Measurements from ENCODE around the gene ARL16. TPM values are rescaled to one million over a fixed set of nuclear protein-coding genes. Genes with fewer than 3 reads are reported as not detected.
A peak's percentile ranks its signal among the peaks of the same experiment; 100 is the strongest.

Gene ARL16, protein sequence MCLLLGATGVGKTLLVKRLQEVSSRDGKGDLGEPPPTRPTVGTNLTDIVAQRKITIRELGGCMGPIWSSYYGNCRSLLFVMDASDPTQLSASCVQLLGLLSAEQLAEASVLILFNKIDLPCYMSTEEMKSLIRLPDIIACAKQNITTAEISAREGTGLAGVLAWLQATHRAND
- total RNA-seq (10 to 100 TPM; 22.2 to 40.3 (median 29.9) TPM), polyA plus RNA-seq (100 to 1,000 TPM in 1 of 3 donors, 10 to 100 TPM in 2; 18.5 to 105 (median 79.8) TPM)
- long read RNA-seq, donor 1, transcript ARL16-201 (5 exons, 1,227 nt): major isoform, 26 of 59 reads
- long read RNA-seq, donor 1, partial matches to known transcripts: 21 of 59 reads
- long read RNA-seq, donor 1, other reads (novel, unspliced or antisense): 7 of 59 reads
- long read RNA-seq, donor 2, transcript ARL16-201 (5 exons, 1,227 nt): major isoform, 17 of 18 reads
- long read RNA-seq, donor 2, partial matches to known transcripts: 0 of 18 reads
- long read RNA-seq, donor 2, other reads (novel, unspliced or antisense): 0 of 18 reads
- long read RNA-seq, donor 3, transcript ARL16-201 (5 exons, 1,227 nt): major isoform, 14 of 16 reads
- long read RNA-seq, donor 3, partial matches to known transcripts: 0 of 16 reads
- long read RNA-seq, donor 3, other reads (novel, unspliced or antisense): 0 of 16 reads
- long read RNA-seq, donor 4, transcript ARL16-201 (5 exons, 1,227 nt): major isoform, 18 of 29 reads
- long read RNA-seq, donor 4, partial matches to known transcripts: 3 of 29 reads
- long read RNA-seq, donor 4, other reads (novel, unspliced or antisense): 7 of 29 reads
- long read RNA-seq, donor 5, transcript ARL16-201 (5 exons, 1,227 nt): major isoform, 17 of 38 reads
- long read RNA-seq, donor 5, transcript ARL16-204 (5 exons, 1,526 nt): minor isoform, 6 of 38 reads
- long read RNA-seq, donor 5, partial matches to known transcripts: 1 of 38 reads
- long read RNA-seq, donor 5, other reads (novel, unspliced or antisense): 9 of 38 reads
- long read RNA-seq, donor 6, partial matches to known transcripts: 0 of 7 reads
- long read RNA-seq, donor 6, other reads (novel, unspliced or antisense): 2 of 7 reads
- long read RNA-seq, donor 7, transcript ARL16-201 (5 exons, 1,227 nt): major isoform, 10 of 10 reads
- long read RNA-seq, donor 7, partial matches to known transcripts: 0 of 10 reads
- long read RNA-seq, donor 7, other reads (novel, unspliced or antisense): 0 of 10 reads
- long read RNA-seq, donor 8, transcript ARL16-201 (5 exons, 1,227 nt): major isoform, 18 of 65 reads
- long read RNA-seq, donor 8, partial matches to known transcripts: 39 of 65 reads
- long read RNA-seq, donor 8, other reads (novel, unspliced or antisense): 7 of 65 reads
- long read RNA-seq, donor 9, transcript ARL16-201 (5 exons, 1,227 nt): major isoform, 12 of 15 reads
- long read RNA-seq, donor 9, partial matches to known transcripts: 0 of 15 reads
- long read RNA-seq, donor 9, other reads (novel, unspliced or antisense): 0 of 15 reads
- long read RNA-seq, donor 10, transcript ARL16-201 (5 exons, 1,227 nt): major isoform, 9 of 11 reads
- long read RNA-seq, donor 10, partial matches to known transcripts: 0 of 11 reads
- long read RNA-seq, donor 10, other reads (novel, unspliced or antisense): 0 of 11 reads

GRCh38 chr17:81683584-81684441 is at the start of gene ARL16, which contains the start of gene HGS:
Gene ARL16 (minus strand): TSS chr17:81683797. CDS start chr17:81683753, 44 bp downstream.
Gene HGS (plus strand): TSS chr17:81684011. CDS start chr17:81684067, 56 bp downstream.
- peak; percentile 52 to 65 for TF ChIP-seq POLR2A (IDR thresholded peaks at IDR 0.05)
- TF ChIP-seq CTCF (IDR thresholded peaks at IDR 0.05): no peak
- DNase-seq: peak; percentile 97 to 99 (median 98)
- Histone ChIP-seq H3K27me3 (no peaks in the 10 kb centered on the region), H3K27ac (peak within 1 kb of the TSS; percentile 72 to 95 (median 88)), H3K4me1 (replicated peaks in 1 of 2) (peaks cover 18 to 29% of the 10 kb centered on the region in 2 donors), H3K4me3 (peak within 1 kb of the TSS; percentile 62 to 94 (median 76)), H3K36me3 (replicated peaks in 1 of 2) (peaks cover 0 to 34% of the 10 kb centered on the region in 2 donors), H3K9me3 (replicated peaks in 1 of 3) (no peaks in the 10 kb centered on the region)
- 0 to 1% (median 0%) methylated on average over 6 to 111 of the region's 112 CpGs; no CpG with 5 or more reads in 1 of the 4 donors for WGBS, 4 donors
- intact Hi-C loops (cut with DNase I): no loop called here

DNA sequence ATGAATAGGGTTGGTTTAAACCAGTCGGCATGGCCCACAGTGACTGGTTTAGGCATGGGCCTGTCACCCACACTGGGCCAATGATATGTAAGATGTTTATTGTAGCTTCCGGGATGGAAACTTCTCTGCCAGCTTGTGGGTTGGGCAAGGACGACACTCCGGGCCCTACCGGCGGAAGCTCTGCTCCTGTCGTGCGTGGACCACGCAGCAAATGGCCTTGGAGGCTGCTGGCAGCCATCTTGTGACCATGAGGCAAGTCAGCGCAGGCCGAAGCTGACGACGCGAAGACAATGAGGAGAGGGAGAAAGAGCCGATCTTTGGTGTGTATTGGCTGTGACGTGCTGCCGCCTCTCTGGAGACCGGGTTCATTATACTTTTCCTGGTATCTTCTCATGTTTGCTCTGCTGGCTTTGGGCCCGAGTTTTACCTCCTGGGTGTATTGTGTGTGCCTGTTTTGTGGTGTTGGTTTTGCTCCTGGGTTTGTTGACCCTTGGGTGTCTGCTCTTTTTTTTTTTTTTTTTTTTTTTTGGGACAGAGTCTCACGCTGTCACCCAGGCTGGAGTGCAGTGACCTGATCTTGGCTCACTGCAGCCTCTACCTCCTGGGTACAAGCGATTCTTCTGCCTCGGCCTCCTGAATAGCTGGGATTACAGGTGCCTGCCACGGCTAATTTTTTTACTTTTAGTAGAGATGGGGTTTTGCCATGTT is 43.9 kb upstream of the ARL16 start:
- Histone ChIP-seq H3K36me3 (replicated peaks in 1 of 2) (no peaks in the 10 kb centered on the region), H3K4me1 (replicated peaks in 1 of 2) (peaks cover under 1 to 6% of the 10 kb centered on the region in 2 donors), H3K27me3 (no peaks in the 10 kb centered on the region), H3K9me3 (replicated peaks in 1 of 3) (no peaks in the 10 kb centered on the region), H3K4me3 (no peak overlapping the region), H3K27ac (no peak overlapping the region)
- WGBS, 4 donors: 84 to 88% (median 85%) methylated on average over 14 to 23 of the region's 23 CpGs
- intact Hi-C loops (cut with DNase I): no loop called here
- peak in 1 of 7 donors; percentile 47 for DNase-seq
- TF ChIP-seq POLR2A (IDR thresholded peaks at IDR 0.05) (no peak), CTCF (IDR thresholded peaks at IDR 0.05) (no peak)

- Histone ChIP-seq H3K9me3 (replicated peaks in 1 of 3) (no peaks in the 10 kb centered on the region), H3K4me1 (replicated peaks in 1 of 2) (peaks cover 5 to 11% of the 10 kb centered on the region in 2 donors), H3K27ac (no peak overlapping the region), H3K27me3 (no peaks in the 10 kb centered on the region), H3K4me3 (no peak overlapping the region), H3K36me3 (replicated peaks in 1 of 2) (no peaks in the 10 kb centered on the region)
- no peak for DNase-seq
- intact Hi-C loops (cut with DNase I): no loop called here
- TF ChIP-seq POLR2A (IDR thresholded peaks at IDR 0.05) (no peak), CTCF (IDR thresholded peaks at IDR 0.05) (no peak)
- WGBS, 4 donors: 59 to 71% (median 66%) methylated on average over 9 of the region's 9 CpGs
Observed at GRCh38 chr17:81726004-81726403, 42.4 kb upstream of the ARL16 start.
